Measurements from ENCODE around the gene EDDM13.
"Not testable (repeated sequence)": the region's sequence is repeated elsewhere in the genome, so short reads cannot be mapped to it uniquely, and the experiment has no call there.

Gene EDDM13, protein sequence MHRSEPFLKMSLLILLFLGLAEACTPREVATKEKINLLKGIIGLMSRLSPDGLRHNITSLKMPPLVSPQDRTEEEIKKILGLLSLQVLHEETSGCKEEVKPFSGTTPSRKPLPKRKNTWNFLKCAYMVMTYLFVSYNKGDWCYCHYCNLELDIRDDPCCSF

DNA sequence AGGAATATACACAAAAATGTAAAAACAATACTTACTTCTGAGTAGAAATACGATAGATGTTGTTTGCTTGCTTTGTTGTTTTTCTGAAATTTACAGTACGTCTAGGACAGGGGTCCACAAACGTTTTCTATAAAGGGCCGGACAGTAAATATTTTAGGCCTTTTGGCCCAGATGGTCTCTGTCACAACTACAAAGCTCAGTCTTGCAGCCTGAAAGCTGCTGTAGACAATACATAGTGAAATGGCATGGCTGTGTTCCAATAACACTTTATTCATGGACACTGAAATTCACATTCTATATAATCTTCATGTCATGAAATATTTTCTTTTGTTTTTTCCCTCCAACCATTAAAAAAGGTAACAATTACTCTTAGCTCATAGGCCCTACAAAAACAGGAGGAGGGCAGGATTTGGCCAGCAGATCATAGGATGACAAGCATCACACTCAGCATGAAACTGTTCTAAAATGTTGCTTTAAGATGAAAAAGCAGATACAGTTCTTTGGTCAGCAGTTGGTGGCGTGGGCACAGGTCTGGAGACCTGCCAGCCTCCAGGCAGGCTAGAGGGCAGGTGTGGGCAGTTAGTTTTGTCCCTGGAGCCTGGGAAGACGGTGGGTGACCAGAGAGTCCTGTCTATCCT is at the start of gene EDDM13:
EDDM13 (plus strand) TSS at position 588 of the 638 bp plus-strand sequence. CDS start 87 bp downstream, outside the sequence.
- H3K36me3 Mint-ChIP-seq (ENCODE audit: insufficient read depth): peaks cover 4% of the 10 kb centered on the region
- DNase-seq (ENCODE audit: low spot score in 2 of 2) (no peak), ATAC-seq (replicated peaks; ENCODE audit: extremely low read depth, poor library complexity, severe bottlenecking) (no peak)
- H3K4me3 Mint-ChIP-seq: no peak within 1 kb of the TSS
- H3K9me3 Mint-ChIP-seq: no peaks in the 10 kb centered on the region
- H3K27ac Mint-ChIP-seq (ENCODE audit: low read depth): no peak within 1 kb of the TSS
- H3K4me1 Mint-ChIP-seq: no peaks in the 10 kb centered on the region
- H3K27me3 Mint-ChIP-seq: no peaks in the 10 kb centered on the region

DNA sequence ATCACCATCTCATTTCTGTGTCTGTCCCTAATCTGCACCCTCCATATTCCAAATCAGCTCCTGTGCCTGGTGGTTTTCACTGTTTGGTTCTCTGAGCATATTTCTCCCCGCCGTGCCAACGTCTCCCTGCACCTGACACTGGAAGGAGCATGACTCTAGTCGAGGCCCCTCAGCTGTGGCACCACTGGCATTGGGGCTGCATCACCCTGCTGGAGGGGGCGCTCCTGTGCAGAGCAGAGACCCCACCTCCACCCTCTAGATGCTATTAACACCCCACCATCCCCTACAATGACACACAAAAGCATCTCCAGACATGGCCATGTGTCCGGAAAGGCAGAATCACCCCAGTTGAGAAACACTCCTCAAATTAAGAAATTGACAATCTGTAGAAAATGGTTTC is 49.6 kb upstream of the EDDM13 start:
- Mint-ChIP-seq H3K27me3 (no peaks in the 10 kb centered on the region), H3K4me3 (no peak overlapping the region), H3K4me1 (no peaks in the 10 kb centered on the region), H3K36me3 (ENCODE audit: insufficient read depth) (no peaks in the 10 kb centered on the region), H3K27ac (ENCODE audit: low read depth) (no peak overlapping the region), H3K9me3 (no peaks in the 10 kb centered on the region)
- ATAC-seq (replicated peaks; ENCODE audit: extremely low read depth, poor library complexity, severe bottlenecking) (no peak), DNase-seq (ENCODE audit: low spot score in 2 of 2) (no peak)

DNA sequence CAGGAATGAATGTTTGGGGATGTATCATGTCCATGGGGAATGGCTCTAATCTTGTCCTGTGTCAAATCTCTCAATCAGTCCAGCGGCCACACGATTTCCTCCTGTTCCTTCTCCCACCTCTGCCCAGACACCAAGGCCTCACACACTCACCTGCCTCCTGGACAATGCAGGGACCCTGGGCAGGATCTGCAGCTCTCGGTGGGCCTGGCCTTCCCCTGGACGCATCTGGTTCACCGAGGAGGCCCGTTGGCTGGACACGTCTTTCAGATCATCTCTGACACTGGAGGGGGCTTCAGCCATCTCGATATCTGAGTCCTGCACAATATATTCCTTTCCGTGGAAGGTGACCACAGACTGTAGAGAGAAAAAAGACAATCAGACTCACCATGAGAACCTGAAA is 49.1 kb upstream of the EDDM13 start:
- no peaks in the 10 kb centered on the region for H3K9me3 Mint-ChIP-seq
- H3K4me3 Mint-ChIP-seq: no peak overlapping the region
- DNase-seq (ENCODE audit: low spot score in 2 of 2) (no peak), ATAC-seq (replicated peaks; ENCODE audit: extremely low read depth, poor library complexity, severe bottlenecking) (no peak)
- no peaks in the 10 kb centered on the region for H3K4me1 Mint-ChIP-seq
- no peaks in the 10 kb centered on the region for H3K36me3 Mint-ChIP-seq (ENCODE audit: insufficient read depth)
- H3K27ac Mint-ChIP-seq (ENCODE audit: low read depth): peak overlapping the region; percentile 62
- no peaks in the 10 kb centered on the region for H3K27me3 Mint-ChIP-seq

DNA sequence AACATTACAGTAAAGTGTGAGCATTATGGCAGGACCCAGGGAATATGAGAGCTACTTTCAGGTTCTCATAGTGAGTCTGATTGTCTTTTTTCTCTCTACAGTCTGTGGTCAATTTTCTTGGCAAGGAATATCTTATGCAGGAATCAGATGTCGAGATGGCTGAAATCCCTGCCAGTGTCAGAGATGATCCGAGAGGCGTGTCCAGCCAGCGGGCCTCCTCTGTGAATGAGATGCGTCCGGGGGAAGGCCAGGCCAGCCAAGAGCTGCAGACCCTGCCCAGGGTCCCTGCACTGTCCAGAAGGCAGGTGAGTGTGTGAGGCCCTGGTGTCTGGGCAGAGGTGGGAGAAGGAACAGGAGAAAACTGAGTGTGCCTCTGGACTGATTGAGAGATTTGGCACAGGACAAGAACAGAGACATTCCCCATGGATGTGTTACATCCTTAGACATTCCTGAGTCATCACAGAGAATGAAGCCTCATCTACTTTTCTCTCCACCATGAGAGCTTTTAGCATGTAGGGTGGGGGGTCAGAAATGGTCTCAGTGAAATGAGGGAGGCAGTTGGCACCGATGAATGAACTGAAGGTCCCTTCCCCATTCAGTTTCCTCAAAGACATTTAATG is 27.3 kb upstream of the EDDM13 start:
- no peak for ATAC-seq (replicated peaks; ENCODE audit: extremely low read depth, poor library complexity, severe bottlenecking)
- no peak for DNase-seq (ENCODE audit: low spot score in 2 of 2)
- Mint-ChIP-seq H3K27me3 (no peaks in the 10 kb centered on the region), H3K27ac (ENCODE audit: low read depth) (peak overlapping the region; percentile 20), H3K9me3 (no peaks in the 10 kb centered on the region), H3K4me1 (no peaks in the 10 kb centered on the region), H3K4me3 (no peak overlapping the region), H3K36me3 (ENCODE audit: insufficient read depth) (no peaks in the 10 kb centered on the region)

DNA sequence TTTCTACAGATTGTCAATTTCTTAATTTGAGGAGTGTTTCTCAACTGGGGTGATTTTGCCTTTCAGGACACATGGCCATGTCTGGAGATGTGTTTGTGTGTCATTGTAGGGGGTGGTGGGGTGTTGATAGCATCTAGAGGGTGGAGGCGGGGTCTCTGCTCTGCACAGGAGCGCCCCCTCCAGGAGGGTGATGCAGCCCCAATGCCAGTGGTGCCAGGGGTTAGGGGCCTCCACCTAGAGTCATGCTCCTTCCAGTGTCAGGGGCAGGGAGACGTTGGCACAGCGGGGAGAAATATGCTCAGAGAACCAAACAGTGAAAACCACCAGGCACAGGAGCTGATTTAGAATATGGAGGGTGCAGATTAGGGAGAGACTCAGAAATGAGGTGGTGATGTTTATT is 26.8 kb upstream of the EDDM13 start:
- not testable (repeated sequence) for H3K4me3 Mint-ChIP-seq; DNase-seq (ENCODE audit: low spot score in 2 of 2); H3K9me3 Mint-ChIP-seq; H3K27ac Mint-ChIP-seq (ENCODE audit: low read depth); H3K36me3 Mint-ChIP-seq (ENCODE audit: insufficient read depth); ATAC-seq (replicated peaks; ENCODE audit: extremely low read depth, poor library complexity, severe bottlenecking); H3K27me3 Mint-ChIP-seq; H3K4me1 Mint-ChIP-seq

DNA sequence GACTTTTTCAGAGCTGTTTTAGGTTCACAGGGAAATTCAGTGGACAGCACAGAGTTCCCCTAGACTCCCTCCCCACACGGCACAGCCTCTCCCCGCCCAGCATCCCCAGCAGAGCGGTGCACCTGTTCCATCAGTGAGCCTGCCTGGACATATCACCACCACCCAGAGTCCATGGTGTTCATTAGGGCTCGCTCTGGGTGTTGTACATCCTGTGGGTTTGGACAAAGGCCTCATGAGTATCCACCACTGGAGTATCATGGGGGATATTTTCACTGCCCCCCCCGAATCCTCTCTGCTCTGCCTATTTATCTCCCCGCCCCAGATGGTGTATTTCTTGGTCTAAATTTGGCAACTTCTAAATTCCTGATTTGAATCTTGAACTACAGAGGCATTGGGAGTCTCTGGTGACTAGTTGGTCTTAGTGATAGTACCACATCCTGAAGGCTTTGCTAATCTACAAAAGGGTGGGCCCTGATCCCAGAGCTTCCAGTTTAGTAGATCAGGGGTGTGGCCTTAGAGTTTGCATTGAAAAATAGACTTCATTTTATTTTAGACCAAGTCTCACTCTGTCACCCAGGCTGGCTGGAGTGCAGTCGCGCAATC is 23.7 kb upstream of the EDDM13 start:
- not testable (repeated sequence) for H3K4me1 Mint-ChIP-seq; H3K27me3 Mint-ChIP-seq; H3K36me3 Mint-ChIP-seq (ENCODE audit: insufficient read depth); ATAC-seq (replicated peaks; ENCODE audit: extremely low read depth, poor library complexity, severe bottlenecking); H3K27ac Mint-ChIP-seq (ENCODE audit: low read depth); DNase-seq (ENCODE audit: low spot score in 2 of 2); H3K4me3 Mint-ChIP-seq; H3K9me3 Mint-ChIP-seq

DNA sequence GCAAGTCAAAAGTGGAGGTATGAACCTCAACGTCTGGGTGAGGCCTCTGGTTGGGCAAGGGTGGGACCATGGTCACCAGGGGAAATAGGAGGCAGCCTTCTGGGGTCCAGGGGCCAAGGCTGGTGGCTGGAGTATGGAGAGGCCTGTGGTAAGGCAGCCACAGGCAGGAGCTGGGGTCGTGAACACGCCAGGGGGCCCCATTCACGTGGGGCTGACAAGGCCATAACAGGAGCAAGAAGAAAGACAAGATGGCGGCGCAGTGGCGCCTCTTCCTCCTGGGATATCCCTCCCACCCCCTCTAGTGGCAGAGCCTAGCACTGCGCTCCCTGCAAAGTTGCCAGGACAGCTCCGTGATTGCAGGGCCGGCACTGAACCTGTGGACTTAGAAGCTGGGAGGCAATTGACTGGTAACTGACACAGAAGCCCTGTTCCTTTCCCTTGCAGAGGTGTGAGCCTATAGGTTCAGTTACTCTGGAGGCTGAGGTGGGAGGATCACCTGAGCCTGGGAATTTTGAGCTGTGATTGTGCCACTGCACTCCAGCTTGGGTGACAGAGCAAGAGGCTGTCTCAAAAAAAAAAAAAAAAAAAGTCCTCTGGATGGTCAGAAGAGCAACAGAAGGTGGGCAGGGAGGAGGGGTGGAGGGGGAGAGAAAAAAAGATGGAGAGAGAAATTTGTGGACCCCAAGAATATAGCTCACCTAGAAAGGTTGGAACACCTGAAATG is 19.7 kb upstream of the EDDM13 start:
- Mint-ChIP-seq H3K9me3 (no peaks in the 10 kb centered on the region), H3K27ac (ENCODE audit: low read depth) (no peak overlapping the region), H3K4me3 (no peak overlapping the region), H3K27me3 (no peaks in the 10 kb centered on the region), H3K4me1 (peaks cover 9% of the 10 kb centered on the region), H3K36me3 (ENCODE audit: insufficient read depth) (no peaks in the 10 kb centered on the region)
- ATAC-seq (replicated peaks; ENCODE audit: extremely low read depth, poor library complexity, severe bottlenecking) (no peak), DNase-seq (ENCODE audit: low spot score in 2 of 2) (peak; percentile 46 to 47)

DNA sequence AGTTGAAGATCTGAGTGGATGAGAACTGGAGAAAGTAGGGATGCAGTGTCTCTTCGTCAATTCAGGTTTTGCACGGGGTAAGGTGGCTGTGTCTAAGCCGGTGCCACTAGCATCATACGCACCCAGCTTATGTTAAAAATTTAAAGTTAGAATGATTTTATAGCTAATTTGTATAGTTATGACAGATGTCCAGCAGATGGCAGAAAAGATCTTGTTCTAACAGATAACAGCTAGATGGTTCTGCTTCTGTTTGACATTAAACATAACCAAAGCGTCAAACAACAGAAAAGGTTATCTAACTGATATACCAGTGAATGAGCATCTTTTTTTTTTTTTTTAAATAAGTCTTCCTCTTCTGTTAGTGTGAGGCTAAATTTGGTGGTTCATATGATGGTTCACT is 18.8 kb upstream of the EDDM13 start:
- H3K36me3 Mint-ChIP-seq (ENCODE audit: insufficient read depth): no peaks in the 10 kb centered on the region

DNA sequence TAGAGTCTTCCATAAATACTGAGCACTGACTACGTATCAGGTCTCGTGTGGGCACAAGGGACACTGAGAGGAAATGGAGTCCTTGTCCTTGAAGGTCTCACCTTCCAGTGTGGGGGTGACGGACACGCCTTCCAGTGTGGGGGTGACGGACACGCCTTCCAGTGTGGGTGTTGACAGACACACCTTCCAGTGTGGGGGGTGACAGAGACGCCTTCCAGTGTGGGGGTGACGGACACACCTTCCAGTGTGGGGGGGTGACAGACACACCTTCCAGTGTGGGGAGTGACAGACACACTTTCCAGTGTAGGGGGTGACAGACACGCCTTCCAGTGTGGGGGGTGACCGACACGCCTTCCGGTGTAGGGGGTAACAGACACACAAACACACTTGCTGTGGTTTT is 14.3 kb upstream of the EDDM13 start:
- Mint-ChIP-seq H3K27ac (ENCODE audit: low read depth) (no peak overlapping the region), H3K4me3 (no peak overlapping the region), H3K4me1 (no peaks in the 10 kb centered on the region), H3K27me3 (no peaks in the 10 kb centered on the region), H3K9me3 (no peaks in the 10 kb centered on the region), H3K36me3 (ENCODE audit: insufficient read depth) (no peaks in the 10 kb centered on the region)
- no peak for DNase-seq (ENCODE audit: low spot score in 2 of 2)
- ATAC-seq (replicated peaks; ENCODE audit: extremely low read depth, poor library complexity, severe bottlenecking): no peak

More for the DNA sequence above, 18.8 kb upstream of the EDDM13 start:
- no peaks in the 10 kb centered on the region for H3K9me3 Mint-ChIP-seq
- peaks cover 9% of the 10 kb centered on the region for H3K4me1 Mint-ChIP-seq
- no peak for ATAC-seq (replicated peaks; ENCODE audit: extremely low read depth, poor library complexity, severe bottlenecking)
- H3K27ac Mint-ChIP-seq (ENCODE audit: low read depth): no peak overlapping the region
- no peaks in the 10 kb centered on the region for H3K27me3 Mint-ChIP-seq
- no peak overlapping the region for H3K4me3 Mint-ChIP-seq
- DNase-seq (ENCODE audit: low spot score in 2 of 2): no peak

DNA sequence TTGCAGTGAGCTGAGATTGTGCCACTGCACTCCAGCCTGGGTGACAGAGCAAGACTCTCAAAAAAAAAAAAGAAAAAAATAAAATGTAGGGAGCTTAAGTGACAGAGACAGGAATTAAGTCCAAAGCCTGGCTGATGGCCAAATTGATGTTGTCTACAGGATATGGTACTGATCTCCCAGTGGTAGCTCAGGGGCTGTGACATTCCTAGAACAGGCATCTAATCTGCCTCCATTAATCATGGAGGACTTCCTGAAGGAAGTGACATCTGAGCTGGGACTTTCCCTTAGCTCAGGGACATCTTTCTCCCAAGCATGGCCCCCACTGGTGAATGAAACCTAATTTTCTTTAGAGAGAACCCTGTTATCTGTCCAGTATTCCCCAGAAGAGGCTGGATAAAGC is 11.4 kb upstream of the EDDM13 start:
- H3K27me3 Mint-ChIP-seq: no peaks in the 10 kb centered on the region
- ATAC-seq (replicated peaks; ENCODE audit: extremely low read depth, poor library complexity, severe bottlenecking) (no peak), DNase-seq (ENCODE audit: low spot score in 2 of 2) (no peak)
- no peaks in the 10 kb centered on the region for H3K9me3 Mint-ChIP-seq
- no peaks in the 10 kb centered on the region for H3K36me3 Mint-ChIP-seq (ENCODE audit: insufficient read depth)
- H3K4me3 Mint-ChIP-seq: no peak overlapping the region
- no peaks in the 10 kb centered on the region for H3K4me1 Mint-ChIP-seq
- H3K27ac Mint-ChIP-seq (ENCODE audit: low read depth): no peak overlapping the region

DNA sequence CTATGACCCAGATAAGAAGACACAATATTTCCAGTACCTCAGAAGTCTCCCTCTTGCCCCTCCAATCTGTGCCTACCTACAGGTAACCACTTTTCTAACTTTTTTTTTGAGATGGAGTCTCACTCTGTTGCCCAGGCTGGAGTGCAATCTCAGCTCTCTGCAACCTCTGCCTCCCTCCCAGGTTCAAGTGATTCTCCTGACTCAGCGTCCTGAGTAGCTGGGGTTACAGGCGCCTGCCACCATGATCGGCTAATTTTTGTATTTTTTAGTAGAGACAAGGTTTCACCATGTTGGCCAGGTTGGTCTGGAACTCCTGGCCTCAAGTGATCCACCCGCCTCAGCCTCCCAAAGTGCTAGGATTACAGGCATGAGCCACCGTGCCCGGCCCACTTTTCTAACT is 10.6 kb upstream of the EDDM13 start:
- not testable (repeated sequence) for H3K9me3 Mint-ChIP-seq; ATAC-seq (replicated peaks; ENCODE audit: extremely low read depth, poor library complexity, severe bottlenecking); H3K4me3 Mint-ChIP-seq; H3K27ac Mint-ChIP-seq (ENCODE audit: low read depth); H3K27me3 Mint-ChIP-seq; H3K4me1 Mint-ChIP-seq; DNase-seq (ENCODE audit: low spot score in 2 of 2); H3K36me3 Mint-ChIP-seq (ENCODE audit: insufficient read depth)

DNA sequence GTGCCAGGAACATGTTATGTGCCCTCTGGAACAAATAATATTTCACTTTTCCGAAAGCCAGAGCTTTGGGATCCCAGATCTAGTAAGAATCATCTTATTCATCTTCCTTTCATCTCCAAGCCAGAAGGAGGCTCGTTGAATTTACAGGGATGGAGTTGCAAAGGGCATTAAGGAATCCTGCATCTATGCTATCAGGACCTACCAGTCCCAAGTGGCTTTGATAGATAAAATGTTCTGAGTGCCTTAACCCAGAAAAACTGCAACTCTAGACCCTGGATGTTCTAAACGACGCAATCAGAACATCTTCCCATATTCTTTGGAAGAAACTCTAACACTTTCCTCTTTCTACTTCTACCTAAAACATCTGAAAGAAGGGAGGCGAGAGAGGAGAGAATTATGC is 9.2 kb upstream of the EDDM13 start:
- no peak for DNase-seq (ENCODE audit: low spot score in 2 of 2)
- H3K27ac Mint-ChIP-seq (ENCODE audit: low read depth): no peak overlapping the region
- H3K36me3 Mint-ChIP-seq (ENCODE audit: insufficient read depth): no peaks in the 10 kb centered on the region
- no peaks in the 10 kb centered on the region for H3K9me3 Mint-ChIP-seq
- ATAC-seq (replicated peaks; ENCODE audit: extremely low read depth, poor library complexity, severe bottlenecking): no peak
- no peaks in the 10 kb centered on the region for H3K27me3 Mint-ChIP-seq
- no peaks in the 10 kb centered on the region for H3K4me1 Mint-ChIP-seq
- no peak overlapping the region for H3K4me3 Mint-ChIP-seq
